Measurements from ENCODE around the gene LSM8.

The LSM8 gene

DNA sequence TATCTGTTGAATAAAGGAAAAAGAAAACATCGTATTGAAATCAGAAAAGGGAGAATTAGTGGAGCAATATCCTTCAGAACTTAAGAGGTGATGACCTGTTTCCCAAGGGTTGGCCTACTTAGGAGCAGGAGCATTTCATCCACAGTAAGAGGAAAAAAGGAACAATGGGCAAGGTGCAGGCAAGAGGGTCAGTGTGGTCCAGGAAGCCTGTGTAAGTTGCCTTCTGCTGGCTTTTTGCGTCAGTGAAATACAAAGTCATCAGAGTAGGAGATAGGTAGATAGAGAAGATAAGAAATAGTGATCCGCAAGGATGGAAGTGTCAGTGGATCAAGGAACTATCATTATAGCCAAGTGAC is 35.2 kb downstream of the LSM8 start:
- H3K36me3 ChIP-seq, result no peaks in the 10 kb centered on the region
- no peaks in the 10 kb centered on the region for H3K9me3 ChIP-seq
- no peak for DNase-seq
- peaks cover 0 to under 1% (median 0%) of the 10 kb centered on the region in 4 donors for H3K4me1 ChIP-seq
- no peak overlapping the region for H3K27ac ChIP-seq
- H3K4me3 ChIP-seq, result no peak overlapping the region
- intact Hi-C loops (cut with DNase I; ENCODE audit: low total_unique reads), result no loop called here
- H3K27me3 ChIP-seq, result no peaks in the 10 kb centered on the region
- TF ChIP-seq, protein P1, sequence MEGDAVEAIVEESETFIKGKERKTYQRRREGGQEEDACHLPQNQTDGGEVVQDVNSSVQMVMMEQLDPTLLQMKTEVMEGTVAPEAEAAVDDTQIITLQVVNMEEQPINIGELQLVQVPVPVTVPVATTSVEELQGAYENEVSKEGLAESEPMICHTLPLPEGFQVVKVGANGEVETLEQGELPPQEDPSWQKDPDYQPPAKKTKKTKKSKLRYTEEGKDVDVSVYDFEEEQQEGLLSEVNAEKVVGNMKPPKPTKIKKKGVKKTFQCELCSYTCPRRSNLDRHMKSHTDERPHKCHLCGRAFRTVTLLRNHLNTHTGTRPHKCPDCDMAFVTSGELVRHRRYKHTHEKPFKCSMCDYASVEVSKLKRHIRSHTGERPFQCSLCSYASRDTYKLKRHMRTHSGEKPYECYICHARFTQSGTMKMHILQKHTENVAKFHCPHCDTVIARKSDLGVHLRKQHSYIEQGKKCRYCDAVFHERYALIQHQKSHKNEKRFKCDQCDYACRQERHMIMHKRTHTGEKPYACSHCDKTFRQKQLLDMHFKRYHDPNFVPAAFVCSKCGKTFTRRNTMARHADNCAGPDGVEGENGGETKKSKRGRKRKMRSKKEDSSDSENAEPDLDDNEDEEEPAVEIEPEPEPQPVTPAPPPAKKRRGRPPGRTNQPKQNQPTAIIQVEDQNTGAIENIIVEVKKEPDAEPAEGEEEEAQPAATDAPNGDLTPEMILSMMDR (IDR thresholded peaks at IDR 0.05), result no peak

DNA sequence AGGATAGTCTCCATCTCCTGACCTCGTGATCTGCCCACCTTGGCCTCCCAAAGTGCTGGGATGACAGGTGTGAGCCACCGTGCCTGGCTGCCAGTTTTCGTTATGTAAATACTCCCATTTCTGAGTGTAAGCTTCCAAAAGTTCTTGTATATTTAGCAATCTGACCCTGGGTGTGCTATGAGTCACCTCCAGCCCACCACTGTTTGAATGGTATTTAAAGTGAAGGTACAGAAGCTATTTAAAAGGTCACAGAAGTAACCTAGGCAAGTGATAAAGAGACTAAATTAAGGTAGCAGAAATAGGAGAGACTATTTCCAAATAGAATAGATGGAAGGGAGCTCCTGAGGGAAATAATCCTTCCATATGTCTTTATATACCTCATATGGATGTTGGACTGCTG is 36.6 kb downstream of the LSM8 start:
- H3K4me3 ChIP-seq, result no peak overlapping the region
- H3K9me3 ChIP-seq, result no peaks in the 10 kb centered on the region
- no peaks in the 10 kb centered on the region for H3K27me3 ChIP-seq
- no peaks in the 10 kb centered on the region for H3K36me3 ChIP-seq
- no peak for DNase-seq
- intact Hi-C loops (cut with DNase I; ENCODE audit: low total_unique reads), result no loop called here
- H3K4me1 ChIP-seq, result no peaks in the 10 kb centered on the region
- H3K27ac ChIP-seq, result no peak overlapping the region
- TF ChIP-seq, protein P1 (IDR thresholded peaks at IDR 0.05), result no peak

DNA sequence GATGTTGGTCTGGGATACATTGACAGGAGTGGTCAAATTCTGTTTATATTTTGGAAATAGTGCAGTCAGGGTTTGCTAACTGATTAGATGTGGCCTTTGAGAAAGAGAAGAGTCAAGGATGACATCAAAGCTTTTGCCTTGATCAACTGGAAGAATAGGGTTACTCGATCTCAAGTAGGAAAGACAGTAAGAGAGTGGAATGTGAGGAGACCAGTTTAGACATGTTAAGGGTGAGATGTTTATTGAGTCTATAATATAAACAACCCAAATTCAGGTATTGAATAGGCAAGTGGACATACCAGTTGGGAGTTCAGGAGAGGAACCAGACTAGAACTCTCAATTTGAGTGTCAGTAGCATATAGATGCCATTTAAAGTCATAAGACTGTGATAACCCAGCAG is 38.6 kb downstream of the LSM8 start:
- no peak overlapping the region for H3K27ac ChIP-seq
- H3K9me3 ChIP-seq, result no peaks in the 10 kb centered on the region
- H3K4me1 ChIP-seq, result no peaks in the 10 kb centered on the region
- no peaks in the 10 kb centered on the region for H3K27me3 ChIP-seq
- intact Hi-C loops (cut with DNase I; ENCODE audit: low total_unique reads), result no loop called here
- TF ChIP-seq, protein P1 (IDR thresholded peaks at IDR 0.05), result no peak
- no peak for DNase-seq
- no peaks in the 10 kb centered on the region for H3K36me3 ChIP-seq
- no peak overlapping the region for H3K4me3 ChIP-seq

DNA sequence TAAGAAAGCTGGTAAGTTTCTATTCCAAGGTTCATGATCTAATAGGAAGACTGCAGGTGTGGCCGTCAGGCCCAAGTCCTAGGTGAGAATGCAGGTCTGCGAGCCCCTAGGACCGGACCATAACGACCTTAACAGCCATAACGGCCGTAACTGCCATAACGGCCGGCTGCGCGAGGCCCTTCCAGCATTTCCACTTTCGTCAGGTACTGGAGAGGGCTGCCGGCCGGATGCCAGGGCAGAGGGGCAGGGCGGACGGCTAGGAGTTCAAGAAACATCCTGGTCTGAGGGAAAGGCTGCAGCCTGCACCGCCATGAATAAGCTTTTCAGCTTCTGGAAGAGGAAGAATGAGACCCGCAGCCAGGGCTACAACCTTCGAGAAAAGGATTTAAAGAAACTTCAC is 40.6 kb downstream of the LSM8 start, which contains the start of gene ANKRD7:
Gene ANKRD7 (plus strand): TSS at position 184 of the 400 bp plus-strand sequence. CDS start 127 bp downstream, at position 311.
- intact Hi-C loops (cut with DNase I; ENCODE audit: low total_unique reads), result no loop called here
- Histone ChIP-seq H3K27ac (no peak within 1 kb of the TSS), H3K9me3 (no peaks in the 10 kb centered on the region), H3K36me3 (no peaks in the 10 kb centered on the region), H3K4me3 (no peak within 1 kb of the TSS), H3K4me1 (no peaks in the 10 kb centered on the region), H3K27me3 (no peaks in the 10 kb centered on the region)
- DNase-seq, result no peak
- TF ChIP-seq, protein P1 (IDR thresholded peaks at IDR 0.05), result no peak

DNA sequence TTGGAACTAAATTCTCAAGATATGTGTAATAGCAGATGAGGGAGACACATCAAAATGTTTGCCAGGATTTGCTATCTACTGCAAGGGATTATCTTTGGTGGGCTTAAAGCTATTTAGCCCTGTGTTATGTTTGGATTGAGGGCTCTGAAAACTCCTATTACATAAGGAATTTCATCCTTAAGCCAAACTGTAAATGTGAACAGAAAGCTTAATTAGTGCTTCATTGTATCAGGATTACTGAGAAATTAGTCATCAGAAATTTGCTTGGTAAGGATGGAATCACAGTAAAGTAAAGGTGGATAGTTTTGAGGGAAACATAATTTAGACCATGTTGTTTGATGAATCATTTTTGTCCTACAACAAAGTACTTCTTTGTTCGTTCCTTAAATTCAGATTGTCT is 48.9 kb downstream of the LSM8 start:
- Histone ChIP-seq H3K27ac (no peak overlapping the region), H3K4me1 (no peaks in the 10 kb centered on the region), H3K36me3 (no peaks in the 10 kb centered on the region), H3K9me3 (no peaks in the 10 kb centered on the region), H3K4me3 (no peak overlapping the region), H3K27me3 (no peaks in the 10 kb centered on the region)
- intact Hi-C loops (cut with DNase I; ENCODE audit: low total_unique reads), result no loop called here
- no peak for DNase-seq
- TF ChIP-seq, protein P1 (IDR thresholded peaks at IDR 0.05), result no peak

DNA sequence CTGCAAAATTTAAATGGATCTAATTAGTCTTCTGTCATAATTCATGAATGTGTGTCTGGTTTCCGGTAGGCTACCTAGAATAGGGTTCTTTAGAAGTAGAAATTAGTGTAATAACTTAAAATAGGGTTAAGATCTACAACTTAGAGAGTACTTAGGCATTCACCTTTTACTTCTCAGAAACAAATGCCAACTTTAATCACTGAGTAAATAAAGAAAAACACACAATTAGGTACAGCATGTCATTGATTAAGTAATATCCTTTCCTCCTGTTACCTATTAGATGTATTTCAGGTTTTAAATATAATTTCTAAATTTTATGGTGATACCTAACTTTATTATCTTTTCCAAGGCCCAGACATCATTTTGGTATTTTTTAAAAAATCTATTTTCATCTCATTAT is 49.8 kb downstream of the LSM8 start:
- Histone ChIP-seq H3K4me1 (no peaks in the 10 kb centered on the region), H3K4me3 (no peak overlapping the region), H3K27me3 (no peaks in the 10 kb centered on the region), H3K9me3 (no peaks in the 10 kb centered on the region), H3K27ac (no peak overlapping the region), H3K36me3 (no peaks in the 10 kb centered on the region)
- TF ChIP-seq, protein P1 (IDR thresholded peaks at IDR 0.05), result no peak
- DNase-seq, result no peak
- intact Hi-C loops (cut with DNase I; ENCODE audit: low total_unique reads), result no loop called here
